IPS-20b (cell line): ENCODE measurements around the gene PEX6.

Experiments
- H3K27ac ChIP-seq: one replicate; pipeline ENCODE4 v1.5.1; 2013; ENCODE audit warnings: low read length
- H3K27me3 ChIP-seq: 2 replicates; pipeline ENCODE4 v1.6.1; 2013; ENCODE audit warnings: mild to moderate bottlenecking, low read length, inconsistent platforms; ENCODE audit not compliant: insufficient read depth
- H3K36me3 ChIP-seq: 2 replicates; pipeline ENCODE4 v1.6.1; 2013; ENCODE audit warnings: low read depth, mild to moderate bottlenecking, inconsistent platforms, low read length, moderate library complexity; ENCODE audit not compliant: insufficient read depth
- H3K4me1 ChIP-seq: 2 replicates; pipeline ENCODE4 v1.6.1; 2013; ENCODE audit warnings: mild to moderate bottlenecking, control low read depth, inconsistent platforms, low read length, moderate library complexity; ENCODE audit not compliant: insufficient read depth
- H3K4me3 ChIP-seq: 2 replicates; pipeline ENCODE4 v1.5.1; 2013; ENCODE audit warnings: mild to moderate bottlenecking, low read length, inconsistent platforms
- H3K9ac ChIP-seq: 2 replicates; pipeline ENCODE4 v1.6.1; 2013; ENCODE audit warnings: low read depth, mild to moderate bottlenecking, inconsistent platforms, low read length, moderate library complexity
- H3K9me3 ChIP-seq: 2 replicates; pipeline ENCODE4 v1.6.1; 2013; ENCODE audit warnings: mild to moderate bottlenecking, low read depth, low read length, inconsistent platforms; ENCODE audit not compliant: insufficient read depth

Gene PEX6

GRCh38 chr6:42940493-42941045 lies 38.4 kb downstream of the PEX6 start:
- Histone ChIP-seq H3K27ac (no peak overlapping the region), H3K27me3 (no peaks in the 10 kb centered on the region), H3K4me1 (no peaks in the 10 kb centered on the region), H3K36me3 (peaks cover 58% of the 10 kb centered on the region), H3K9me3 (no peaks in the 10 kb centered on the region), H3K4me3 (no peak overlapping the region), H3K9ac (no peak overlapping the region)

DNA sequence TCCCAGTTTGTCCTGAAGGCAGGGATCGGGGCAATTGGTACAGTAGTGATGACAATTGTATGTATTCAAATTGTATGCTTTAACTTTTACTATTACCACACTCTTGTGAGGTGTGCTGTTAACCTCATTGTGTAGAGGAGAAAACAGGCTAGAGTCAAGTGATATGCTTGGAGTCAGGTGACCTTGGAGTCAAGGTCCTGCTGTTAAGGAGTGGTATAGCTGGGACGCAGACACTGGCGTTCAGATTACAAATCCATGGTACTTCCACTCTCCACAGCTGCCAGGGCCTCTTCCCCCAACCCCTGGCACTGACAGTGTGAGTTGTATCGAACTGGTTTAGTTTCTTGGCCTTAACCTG lies 39.2 kb downstream of the PEX6 start:
- H3K36me3 ChIP-seq, result peaks cover 66% of the 10 kb centered on the region
- no peaks in the 10 kb centered on the region for H3K27me3 ChIP-seq
- H3K4me3 ChIP-seq, result no peak overlapping the region
- H3K9me3 ChIP-seq, result no peaks in the 10 kb centered on the region
- H3K4me1 ChIP-seq, result no peaks in the 10 kb centered on the region
- no peak overlapping the region for H3K9ac ChIP-seq
- no peak overlapping the region for H3K27ac ChIP-seq

DNA sequence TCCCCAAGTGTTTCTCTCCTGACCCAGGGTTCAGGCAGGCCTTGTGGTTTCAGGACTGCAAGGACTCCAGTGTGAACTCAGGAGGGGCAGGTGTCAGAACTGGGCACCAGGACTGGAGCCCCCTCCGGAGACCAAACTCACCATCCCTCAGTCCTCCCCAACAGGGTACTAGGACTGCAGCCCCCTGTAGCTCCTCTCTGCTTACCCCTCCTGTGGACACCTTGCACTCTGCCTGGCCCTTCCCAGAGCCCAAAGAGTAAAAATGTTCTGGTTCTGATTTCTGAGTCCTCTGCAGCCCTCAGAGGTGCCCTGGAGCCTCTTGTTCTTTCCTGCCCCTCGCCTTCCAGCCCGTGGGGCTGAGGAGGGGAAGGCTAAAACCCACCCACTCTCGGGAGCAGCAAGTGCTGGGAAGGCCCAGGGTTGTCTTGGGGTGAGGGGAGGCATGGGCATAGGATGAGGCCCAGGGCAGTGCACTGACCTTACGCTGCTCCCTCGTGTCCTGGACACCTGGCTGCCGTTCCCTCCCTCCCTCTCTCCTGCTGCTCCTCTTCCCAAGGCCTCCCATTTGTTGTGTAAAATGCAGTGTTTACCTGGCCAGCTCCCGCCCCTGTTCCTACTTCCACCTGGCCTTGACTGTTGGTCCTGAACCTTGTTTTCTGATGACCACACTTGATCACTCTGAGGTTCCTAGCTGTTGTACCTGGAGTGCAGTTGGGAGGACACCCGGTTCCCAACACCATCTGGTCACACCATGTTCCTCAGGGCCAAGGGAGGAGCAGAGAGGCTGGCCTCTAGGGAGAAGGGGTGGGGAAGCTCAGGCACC lies 39.8 kb downstream of the PEX6 start:
- no peak overlapping the region for H3K27ac ChIP-seq

DNA sequence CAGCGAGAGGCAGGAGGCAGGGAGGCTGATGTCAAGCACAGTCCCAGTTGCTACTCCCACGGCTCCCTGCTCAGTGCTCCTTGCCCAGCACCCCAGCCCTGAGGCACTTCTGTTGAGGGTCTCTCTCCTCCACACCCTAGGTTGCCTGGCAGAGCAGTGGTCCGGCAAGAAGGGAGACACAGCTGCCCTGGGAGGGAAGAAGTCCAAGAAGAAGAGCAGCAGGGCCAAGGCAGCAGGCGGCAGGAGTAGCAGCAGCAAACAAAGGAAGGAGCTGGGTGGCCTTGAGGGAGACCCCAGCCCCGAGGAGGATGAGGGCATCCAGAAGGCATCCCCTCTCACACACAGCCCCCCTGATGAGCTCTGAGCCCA lies 40.6 kb downstream of the PEX6 start:
- Histone ChIP-seq H3K9ac (no peak overlapping the region), H3K4me3 (no peak overlapping the region), H3K36me3 (peaks cover 78% of the 10 kb centered on the region), H3K27me3 (no peaks in the 10 kb centered on the region), H3K9me3 (no peaks in the 10 kb centered on the region), H3K27ac (no peak overlapping the region), H3K4me1 (no peaks in the 10 kb centered on the region)

More for the DNA sequence above, 39.8 kb downstream of the PEX6 start:
- Histone ChIP-seq H3K4me1 (no peaks in the 10 kb centered on the region), H3K27me3 (no peaks in the 10 kb centered on the region), H3K9ac (no peak overlapping the region), H3K36me3 (peaks cover 72% of the 10 kb centered on the region), H3K9me3 (no peaks in the 10 kb centered on the region), H3K4me3 (no peak overlapping the region)

DNA sequence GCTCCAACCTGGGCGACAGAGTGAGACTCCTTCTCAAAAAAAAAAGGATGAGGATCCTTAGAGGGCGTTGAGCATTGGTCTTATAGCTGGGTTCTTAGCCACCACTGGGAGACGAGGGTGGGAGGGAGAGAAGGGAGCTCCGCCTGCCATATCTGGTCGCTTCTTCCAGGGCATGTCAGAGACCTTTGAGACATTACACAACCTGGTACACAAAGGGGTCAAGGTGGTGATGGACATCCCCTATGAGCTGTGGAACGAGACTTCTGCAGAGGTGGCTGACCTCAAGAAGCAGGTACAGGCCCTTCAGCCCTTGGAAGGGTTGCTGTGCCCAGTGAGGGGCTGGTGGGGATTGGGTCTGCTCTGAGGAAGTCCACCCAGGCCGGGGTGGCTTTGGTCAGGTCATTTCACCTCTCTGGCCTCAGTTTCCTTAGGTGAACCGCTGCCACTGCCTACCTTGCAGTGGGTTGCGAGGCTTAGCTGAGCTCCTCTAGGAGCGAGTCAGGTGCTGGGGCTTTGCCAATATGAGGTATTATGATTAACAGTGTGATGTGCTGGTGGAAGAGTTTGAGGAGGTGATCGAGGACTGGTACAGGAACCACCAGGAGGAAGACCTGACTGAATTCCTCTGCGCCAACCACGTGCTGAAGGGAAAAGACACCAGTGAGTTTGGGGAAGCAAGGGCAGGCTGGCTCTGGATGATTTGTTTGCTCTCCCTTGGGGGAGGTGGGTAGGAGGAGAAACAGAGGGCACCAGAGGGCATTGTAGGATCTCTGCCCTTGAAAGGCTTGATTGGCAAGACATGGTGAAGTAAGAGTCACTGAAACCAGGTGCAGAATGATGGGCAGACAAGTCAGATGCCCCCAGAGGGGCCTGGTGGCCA lies 41.2 kb downstream of the PEX6 start:
- no peaks in the 10 kb centered on the region for H3K9me3 ChIP-seq
- H3K27me3 ChIP-seq, result no peaks in the 10 kb centered on the region
- peaks cover 85% of the 10 kb centered on the region for H3K36me3 ChIP-seq
- H3K27ac ChIP-seq, result no peak overlapping the region
- H3K4me1 ChIP-seq, result no peaks in the 10 kb centered on the region
- H3K4me3 ChIP-seq, result no peak overlapping the region
- H3K9ac ChIP-seq, result no peak overlapping the region

- no peak overlapping the region for H3K9ac ChIP-seq
- H3K36me3 ChIP-seq, result peaks cover 89% of the 10 kb centered on the region
- H3K4me1 ChIP-seq, result no peaks in the 10 kb centered on the region
- H3K9me3 ChIP-seq, result no peaks in the 10 kb centered on the region
- no peak overlapping the region for H3K4me3 ChIP-seq
- H3K27ac ChIP-seq, result no peak overlapping the region
- H3K27me3 ChIP-seq, result no peaks in the 10 kb centered on the region
These were observed 42.6 kb downstream of the PEX6 start for GRCh38 chr6:42936398-42936797.

- no peak overlapping the region for H3K4me3 ChIP-seq
- H3K9me3 ChIP-seq, result no peaks in the 10 kb centered on the region
- 0 out of 2 replicates have a peak, but pooled peaks cover 4% of the 10 kb centered on the region for H3K4me1 ChIP-seq
- H3K27me3 ChIP-seq, result no peaks in the 10 kb centered on the region
- no peak overlapping the region for H3K9ac ChIP-seq
- H3K27ac ChIP-seq, result no peak overlapping the region
- H3K36me3 ChIP-seq, result peaks cover 83% of the 10 kb centered on the region
These were observed 43.7 kb downstream of the PEX6 start for GRCh38 chr6:42935322-42935721.

GRCh38 chr6:42933205-42933604 lies 45.8 kb downstream of the PEX6 start:
- Histone ChIP-seq H3K27ac (no peak overlapping the region), H3K27me3 (no peaks in the 10 kb centered on the region), H3K4me1 (peaks cover 4% of the 10 kb centered on the region; the same call in 1 of the 2 replicates), H3K4me3 (no peak overlapping the region), H3K9me3 (no peaks in the 10 kb centered on the region), H3K9ac (no peak overlapping the region), H3K36me3 (peaks cover 62% of the 10 kb centered on the region)

DNA sequence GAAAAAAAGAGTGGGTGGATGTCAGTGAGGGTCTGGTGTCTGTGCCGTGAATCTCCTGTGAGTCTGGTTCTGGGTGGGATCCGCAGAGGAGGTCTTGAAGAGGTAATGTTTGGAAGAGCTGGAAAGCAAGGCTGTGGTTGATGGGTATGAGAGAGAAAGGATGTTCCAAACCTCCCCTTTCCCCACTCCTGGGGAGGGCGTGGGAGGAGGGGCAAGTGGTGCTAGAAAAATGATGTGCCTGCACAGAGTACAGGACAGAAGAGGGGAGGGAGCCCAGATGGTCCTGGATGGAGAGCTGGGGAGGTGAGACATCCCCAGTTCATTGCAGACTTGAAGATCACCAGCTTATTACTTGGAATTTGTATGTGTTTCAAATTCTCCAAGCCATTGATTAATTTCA lies 46.6 kb downstream of the PEX6 start:
- H3K27me3 ChIP-seq, result no peaks in the 10 kb centered on the region
- H3K4me1 ChIP-seq, result peaks cover 4% of the 10 kb centered on the region; the same call in 1 of the 2 replicates
- H3K27ac ChIP-seq, result no peak overlapping the region
- H3K9me3 ChIP-seq, result no peaks in the 10 kb centered on the region
- H3K36me3 ChIP-seq, result peaks cover 54% of the 10 kb centered on the region
- no peak overlapping the region for H3K4me3 ChIP-seq
- H3K9ac ChIP-seq, result no peak overlapping the region

DNA sequence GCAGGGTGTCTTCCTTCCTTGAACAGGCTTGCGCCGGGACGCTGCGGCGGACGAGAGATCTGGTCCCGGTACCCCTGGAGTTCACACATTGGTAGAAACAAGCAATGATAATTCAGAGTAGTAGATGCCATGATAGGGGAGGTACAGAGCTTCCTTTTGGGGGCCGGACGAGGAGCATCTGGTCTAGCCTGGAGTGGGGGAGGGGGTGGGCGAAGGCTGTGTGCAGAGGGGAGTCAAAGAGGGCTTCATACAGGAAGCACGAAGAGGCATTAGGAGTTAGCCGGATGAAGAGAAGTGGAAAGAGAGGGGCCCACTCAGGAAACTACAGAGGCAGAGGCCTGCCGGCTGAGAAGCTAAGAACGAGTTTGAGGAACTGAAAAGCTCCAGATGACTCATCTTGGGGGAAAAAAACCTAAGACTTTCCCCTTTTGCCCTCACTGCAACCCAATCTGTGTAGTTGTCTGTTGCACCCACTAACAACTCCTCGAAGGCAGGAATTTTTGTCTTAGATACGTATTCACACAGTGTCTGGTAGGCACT lies 49.1 kb downstream of the PEX6 start:
- peaks cover 4% of the 10 kb centered on the region; the same call in 1 of the 2 replicates for H3K4me1 ChIP-seq

DNA sequence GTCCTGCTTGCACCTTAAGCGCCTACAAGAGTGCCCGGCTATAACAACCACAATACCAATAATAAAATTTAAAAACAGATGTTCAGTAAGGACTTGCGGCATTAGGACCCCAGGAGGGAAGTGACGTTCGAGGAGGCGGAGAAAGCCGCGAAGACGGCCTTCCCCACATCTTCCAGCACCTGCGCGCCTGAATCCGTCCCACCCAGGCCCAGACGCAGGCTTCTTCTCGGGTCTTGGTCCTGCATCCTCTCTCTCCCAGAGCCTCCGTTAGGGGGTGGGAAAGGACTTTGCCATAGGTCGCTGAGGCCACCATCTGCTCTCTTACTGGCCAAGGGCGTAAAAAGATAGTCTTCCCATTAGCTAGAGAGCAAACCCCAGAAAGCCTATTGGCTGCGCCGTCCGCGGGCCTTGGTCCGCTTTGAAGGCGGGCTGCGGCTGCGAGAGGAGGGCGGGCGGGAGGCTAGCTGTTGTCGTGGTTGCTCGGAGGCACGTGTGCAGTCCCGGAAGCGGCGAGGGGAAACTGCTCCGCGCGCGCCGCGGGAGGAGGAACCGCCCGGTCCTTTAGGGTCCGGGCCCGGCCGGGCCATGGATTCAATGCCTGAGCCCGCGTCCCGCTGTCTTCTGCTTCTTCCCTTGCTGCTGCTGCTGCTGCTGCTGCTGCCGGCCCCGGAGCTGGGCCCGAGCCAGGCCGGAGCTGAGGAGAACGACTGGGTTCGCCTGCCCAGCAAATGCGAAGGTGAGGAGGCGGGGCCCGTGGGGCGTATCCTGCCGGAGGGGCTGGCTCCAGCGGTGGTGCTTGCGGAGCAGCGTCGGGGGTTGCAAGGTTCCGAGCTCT lies 49.8 kb downstream of the PEX6 start, which contains the start of gene CNPY3:
TSS of gene CNPY3 (plus strand) at position 495 of the 835 bp plus-strand sequence. CDS start at position 586, 91 bp downstream.
- H3K27me3 ChIP-seq, result no peaks in the 10 kb centered on the region
- peaks cover 4% of the 10 kb centered on the region; the same call in 1 of the 2 replicates for H3K4me1 ChIP-seq
- peak within 1 kb of the TSS; percentile 88 for H3K4me3 ChIP-seq
- peaks cover 22% of the 10 kb centered on the region for H3K36me3 ChIP-seq
- no peaks in the 10 kb centered on the region for H3K9me3 ChIP-seq
- H3K27ac ChIP-seq, result peak within 1 kb of the TSS; percentile 53
- peak within 1 kb of the TSS; percentile 94 for H3K9ac ChIP-seq

More for the DNA sequence above, 49.1 kb downstream of the PEX6 start:
- H3K36me3 ChIP-seq, result peaks cover 29% of the 10 kb centered on the region
- H3K4me3 ChIP-seq, result peak overlapping the region; percentile 88
- no peaks in the 10 kb centered on the region for H3K9me3 ChIP-seq
- H3K27me3 ChIP-seq, result no peaks in the 10 kb centered on the region
- H3K27ac ChIP-seq, result peak overlapping the region; percentile 49
- H3K9ac ChIP-seq, result peak overlapping the region; percentile 94
